HepG2 (cell line): Measurements from ENCODE around the gene TXNDC2. TPM values are rescaled to one million over a fixed set of nuclear protein-coding genes. Genes with fewer than 3 reads are reported as not detected.
A peak's percentile ranks its signal among the peaks of the same experiment; 100 is the strongest.

Source experiments
- CREM ChIP-seq, 2 experiments: sonication (generic) in 1 of 2; formaldehyde crosslinking in 1 of 2; IDR thresholded peaks; 2 replicates each; pipeline versions ENCODE4 v1.4.0 to v1.6.1; 2016 to 2020; ENCODE audit warnings: antibody characterized with exemption in 1 of 2, mild to moderate bottlenecking in 1 of 2, missing genetic modification reagents in 1 of 2
- ELF3 ChIP-seq: IDR thresholded peaks from 2 replicates; pipeline ENCODE4 v1.6.1; 2016; ENCODE audit warnings: missing genetic modification reagents, missing compliant biosample characterization
- ETV6 ChIP-seq: sonication (generic); formaldehyde crosslinking; conservative IDR thresholded peaks from 2 replicates; pipeline ENCODE4 v1.4.0; 2020; ENCODE audit warnings: missing genetic modification reagents
- FOSL2 ChIP-seq: sonication (generic); formaldehyde crosslinking; IDR thresholded peaks from 2 replicates; pipeline ENCODE4 v1.4.0; 2020; ENCODE audit warnings: missing genetic modification reagents
- FOXO1 ChIP-seq: sonication (generic); formaldehyde crosslinking; IDR thresholded peaks from 2 replicates; pipeline ENCODE4 v1.4.0; 2020; ENCODE audit warnings: missing genetic modification reagents
- GABPA ChIP-seq, 2 experiments: IDR thresholded peaks; 2 replicates each; pipeline ENCODE4 v1.6.1; 2011 to 2016; ENCODE audit warnings: low read depth in 2 of 2, low read length in 1 of 2, missing biosample characterization in 1 of 2, missing genetic modification characterization in 1 of 2
- HMG20B ChIP-seq: conservative IDR thresholded peaks from 2 replicates; pipeline ENCODE4 v1.6.1; 2016; ENCODE audit warnings: missing genetic modification reagents, missing compliant biosample characterization
- HNF4A ChIP-seq: sonication (generic); formaldehyde crosslinking; IDR thresholded peaks from 2 replicates; pipeline ENCODE4 v1.4.0; 2020; ENCODE audit warnings: missing genetic modification reagents
- KDM1A ChIP-seq: IDR thresholded peaks from 2 replicates; pipeline ENCODE4 v1.6.1; 2016; ENCODE audit warnings: missing compliant biosample characterization
- KDM3A ChIP-seq: IDR thresholded peaks from 2 replicates; pipeline ENCODE4 v1.6.1; 2018; ENCODE audit warnings: low read depth, missing compliant biosample characterization
- KLF16 ChIP-seq, 2 experiments: sonication (generic) in 1 of 2; formaldehyde crosslinking in 1 of 2; IDR thresholded peaks; 2 replicates each; pipeline versions ENCODE4 v1.6.1 to v1.8.0; 2016 to 2023; ENCODE audit warnings: missing genetic modification reagents in 2 of 2, missing compliant biosample characterization in 1 of 2
- MAFK ChIP-seq, 2 experiments: IDR thresholded peaks in 1 of 2; conservative IDR thresholded peaks in 1 of 2; 2 replicates each; pipeline ENCODE4 v1.6.1; 2011; ENCODE audit warnings: improper control_type of control experiment in 2 of 2, low read length in 2 of 2
- NFE2 ChIP-seq: sonication (generic); formaldehyde crosslinking; IDR thresholded peaks from 2 replicates; pipeline ENCODE4 v1.4.0; 2020; ENCODE audit warnings: missing genetic modification reagents
- NFE2L2 ChIP-seq: fragments of 150-350 bp; IDR thresholded peaks from 2 replicates; pipeline ENCODE4 v1.6.1; 2014; ENCODE audit warnings: low read length
- NR1H2 ChIP-seq: sonication (generic); formaldehyde crosslinking; IDR thresholded peaks from 2 replicates; pipeline ENCODE4 v1.8.1; 2022; ENCODE audit warnings: low read depth, missing genetic modification reagents, borderline replicate concordance
- NR2F1 ChIP-seq, 2 experiments: fragments of 450-650 bp in 1 of 2; formaldehyde crosslinking in 1 of 2; IDR thresholded peaks; 2 replicates each; pipeline versions ENCODE4 v1.5.0 to v1.6.1; 2016 to 2020; ENCODE audit warnings: mild to moderate bottlenecking in 1 of 2, missing compliant biosample characterization in 1 of 2, missing genetic modification reagents in 1 of 2, moderate library complexity in 1 of 2
- NR2F6 ChIP-seq, 2 experiments: IDR thresholded peaks; 2 replicates each; pipeline ENCODE4 v1.6.1; 2016; ENCODE audit warnings: antibody characterized with exemption in 1 of 2, mild to moderate bottlenecking in 1 of 2
- PITX1 ChIP-seq: sonication (generic); formaldehyde crosslinking; IDR thresholded peaks from 2 replicates; pipeline ENCODE4 v1.5.1; 2020; ENCODE audit warnings: mild to moderate bottlenecking, missing genetic modification reagents
- SALL1 ChIP-seq: sonication (generic); formaldehyde crosslinking; IDR thresholded peaks from 2 replicates; pipeline ENCODE4 v1.8.0; 2022; ENCODE audit warnings: mild to moderate bottlenecking, missing genetic modification reagents
- ZBTB8A ChIP-seq: sonication (generic); formaldehyde crosslinking; IDR thresholded peaks from 2 replicates; pipeline ENCODE4 v1.4.0; 2020; ENCODE audit warnings: mild to moderate bottlenecking, low read depth, missing genetic modification reagents, borderline replicate concordance
- ZNF263 ChIP-seq: sonication (generic); formaldehyde crosslinking; IDR thresholded peaks from 2 replicates; pipeline ENCODE4 v1.4.0; 2020; ENCODE audit warnings: missing genetic modification reagents
- ZNF331 ChIP-seq: sonication (generic); formaldehyde crosslinking; IDR thresholded peaks from 2 replicates; pipeline ENCODE4 v1.4.0; 2020; ENCODE audit warnings: missing genetic modification reagents
- ZNF350 ChIP-seq: sonication (generic); formaldehyde crosslinking; IDR thresholded peaks from 2 replicates; pipeline ENCODE4 v1.4.0; 2020; ENCODE audit warnings: mild to moderate bottlenecking, low read depth, missing genetic modification reagents, borderline replicate concordance
- ZNF773 ChIP-seq: sonication (generic); formaldehyde crosslinking; IDR thresholded peaks from 2 replicates; pipeline ENCODE4 v1.4.0; 2020; ENCODE audit warnings: missing genetic modification reagents, borderline replicate concordance
- ZNF850 ChIP-seq: sonication (generic); formaldehyde crosslinking; conservative IDR thresholded peaks from 2 replicates; pipeline ENCODE4 v1.9.0; 2021; ENCODE audit warnings: mild to moderate bottlenecking, missing genetic modification reagents
- polyA plus RNA-seq, 8 experiments: library from polyadenylated mRNA; depleted of rRNA in 3 of 8; stranded (reverse) in 7 of 8; unstranded in 1 of 8; fragments of >200 nt; fragmentation: Illumina TruSeq in 4 of 8; extraction: Trizol in 4 of 8; gene quantifications; 2 replicates each; pipeline versions ENCODE4 v1.2.1 to v1.2.3, GENCODE V29; 2011 to 2016; ENCODE audit warnings: low read depth in 4 of 8, missing spikeins in 1 of 8, mixed read lengths in 1 of 8; ENCODE audit not compliant: insufficient read depth in 1 of 8
- total RNA-seq, 5 experiments: library from RNA; depleted of rRNA; stranded (reverse); fragments of >200 nt; fragmentation: Illumina TruSeq; extraction: Trizol; gene quantifications; 2 replicates each; pipeline ENCODE4 v1.2.3, GENCODE V29; 2016; ENCODE audit warnings: low read depth in 1 of 5
- TF ChIP-seq, protein P1 (sequence below): sonication (generic); formaldehyde crosslinking; IDR thresholded peaks from 2 replicates; pipeline ENCODE4 v1.5.1; 2020; ENCODE audit warnings: mild to moderate bottlenecking, missing genetic modification reagents, borderline replicate concordance
- TF ChIP-seq, protein P2 (sequence below): sonication (generic); formaldehyde crosslinking; IDR thresholded peaks from 2 replicates; pipeline ENCODE4 v1.5.1; 2020; ENCODE audit warnings: mild to moderate bottlenecking, moderate library complexity, missing genetic modification reagents

Gene TXNDC2
- total and polyA plus RNA-seq, 2 of the 13 experiments (the other 11 are each of a cell fraction or from before 2014, with no cell fraction given) = not detected

DNA sequence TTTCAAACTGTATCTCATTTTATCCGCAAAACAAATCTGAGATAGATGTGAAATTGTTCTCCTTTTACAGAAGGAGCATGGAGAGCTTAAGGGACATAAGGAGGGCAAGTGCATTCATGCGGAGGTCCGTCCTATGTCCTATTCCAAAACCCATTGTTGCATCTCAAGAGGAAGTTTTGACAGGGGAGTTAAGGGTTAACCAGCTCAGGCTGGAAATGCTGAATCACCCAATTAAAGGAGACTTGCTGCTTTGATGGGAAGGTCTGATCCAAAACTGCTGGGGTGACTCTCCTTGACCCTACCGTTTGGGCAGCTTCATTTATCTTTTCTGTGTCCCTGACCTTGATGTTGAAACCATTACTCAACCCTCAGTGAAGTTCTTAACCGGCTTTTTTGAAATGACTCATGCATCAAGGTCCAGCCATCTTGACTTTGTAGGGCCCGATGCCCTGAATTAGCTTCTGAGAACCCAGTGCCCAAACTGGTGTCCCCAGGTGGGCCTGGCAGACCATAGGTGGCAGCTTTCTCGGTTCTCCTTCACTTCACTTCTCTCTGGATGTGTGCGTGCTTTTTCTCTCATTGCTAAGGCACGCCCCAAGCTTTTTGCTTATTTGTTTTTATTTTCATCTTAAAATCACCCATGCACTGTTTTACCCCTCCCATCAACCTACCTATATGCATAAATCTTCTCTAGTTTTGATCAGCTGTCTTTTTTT lies 15.9 kb upstream of the TXNDC2 start (continued):
- TF ChIP-seq GABPA (IDR thresholded peaks at IDR 0.05; ENCODE audit: low read depth, low read length) = no peak
- TF ChIP-seq GABPA (CRISPR knock-in tag; IDR thresholded peaks at IDR 0.05; ENCODE audit: low read depth) = peak; percentile 29; the same call in 1 of the 2 replicates
- peak; percentile 44; the same call in 1 of the 2 replicates for TF ChIP-seq PITX1 (CRISPR knock-in tag)
- TF ChIP-seq NFE2 (CRISPR knock-in tag) = peak; percentile 85
- TF ChIP-seq ZNF773 (CRISPR knock-in tag) = no peak
- TF ChIP-seq, protein P1, sequence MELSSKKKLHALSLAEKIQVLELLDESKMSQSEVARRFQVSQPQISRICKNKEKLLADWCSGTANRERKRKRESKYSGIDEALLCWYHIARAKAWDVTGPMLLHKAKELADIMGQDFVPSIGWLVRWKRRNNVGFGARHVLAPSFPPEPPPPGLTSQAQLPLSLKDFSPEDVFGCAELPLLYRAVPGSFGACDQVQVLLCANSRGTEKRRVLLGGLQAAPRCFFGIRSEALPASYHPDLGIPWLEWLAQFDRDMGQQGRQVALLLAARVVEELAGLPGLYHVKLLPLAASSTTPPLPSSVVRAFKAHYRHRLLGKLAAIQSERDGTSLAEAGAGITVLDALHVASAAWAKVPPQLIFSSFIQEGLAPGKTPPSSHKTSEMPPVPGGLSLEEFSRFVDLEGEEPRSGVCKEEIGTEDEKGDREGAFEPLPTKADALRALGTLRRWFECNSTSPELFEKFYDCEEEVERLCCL (CRISPR knock-in tag) = no peak
- TF ChIP-seq ELF3 (CRISPR knock-in tag) = peak; percentile 43
- TF ChIP-seq NFE2L2 = peak; percentile 99
- no peak for TF ChIP-seq ZNF850
- TF ChIP-seq, protein P2, sequence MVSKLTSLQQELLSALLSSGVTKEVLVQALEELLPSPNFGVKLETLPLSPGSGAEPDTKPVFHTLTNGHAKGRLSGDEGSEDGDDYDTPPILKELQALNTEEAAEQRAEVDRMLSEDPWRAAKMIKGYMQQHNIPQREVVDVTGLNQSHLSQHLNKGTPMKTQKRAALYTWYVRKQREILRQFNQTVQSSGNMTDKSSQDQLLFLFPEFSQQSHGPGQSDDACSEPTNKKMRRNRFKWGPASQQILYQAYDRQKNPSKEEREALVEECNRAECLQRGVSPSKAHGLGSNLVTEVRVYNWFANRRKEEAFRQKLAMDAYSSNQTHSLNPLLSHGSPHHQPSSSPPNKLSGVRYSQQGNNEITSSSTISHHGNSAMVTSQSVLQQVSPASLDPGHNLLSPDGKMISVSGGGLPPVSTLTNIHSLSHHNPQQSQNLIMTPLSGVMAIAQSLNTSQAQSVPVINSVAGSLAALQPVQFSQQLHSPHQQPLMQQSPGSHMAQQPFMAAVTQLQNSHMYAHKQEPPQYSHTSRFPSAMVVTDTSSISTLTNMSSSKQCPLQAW = 0 out of 2 replicates have a peak, but pooled peaks have one; percentile 15
- TF ChIP-seq ZNF263 (CRISPR knock-in tag) = no peak
- peak; percentile 67; the same call in 1 of the 2 replicates for TF ChIP-seq ETV6 (CRISPR knock-in tag)
- no peak for TF ChIP-seq NR1H2 (CRISPR knock-in tag)
- peak; percentile 88 for TF ChIP-seq HMG20B (CRISPR knock-in tag)
- peak; percentile 95 for TF ChIP-seq NR2F6 (IDR thresholded peaks at IDR 0.05)
- peak; percentile 98 for TF ChIP-seq NR2F6 (CRISPR knock-in tag; IDR thresholded peaks at IDR 0.05)
- TF ChIP-seq ZNF350 = 0 out of 2 replicates have a peak, but pooled peaks have one; percentile 26
- TF ChIP-seq SALL1 (CRISPR knock-in tag) = peak; percentile 81
- peak; percentile 68; the same call in 1 of the 2 replicates for TF ChIP-seq KDM1A (CRISPR knock-in tag)
- peak; percentile 99 for TF ChIP-seq FOSL2 (CRISPR knock-in tag)
- TF ChIP-seq ZBTB8A (CRISPR knock-in tag) = no peak
- peak; percentile 24; the same call in 1 of the 2 replicates for TF ChIP-seq KDM3A (CRISPR knock-in tag)
- peak; percentile 64; the same call in 1 of the 2 replicates for TF ChIP-seq ZNF331 (CRISPR knock-in tag)
- peak; percentile 78 for TF ChIP-seq HNF4A (CRISPR knock-in tag)
- TF ChIP-seq MAFK (conservative IDR thresholded peaks at IDR 0.05 in 1 of 2, IDR thresholded peaks at IDR 0.05 in 1 of 2; ENCODE audit: low read length in 2 of 2) = peak; percentile 88 to 97
- TF ChIP-seq KLF16 (CRISPR knock-in tag; IDR thresholded peaks at IDR 0.05) = peak in 1 of 2 experiments; percentile 68; a peak in 1 of 4 replicates
- peak; percentile 78 for TF ChIP-seq FOXO1 (CRISPR knock-in tag)
- TF ChIP-seq NR2F1 (CRISPR knock-in tag; IDR thresholded peaks at IDR 0.05) = peak; percentile 97
- peak; percentile 75 for TF ChIP-seq CREM (IDR thresholded peaks at IDR 0.05)
- TF ChIP-seq CREM (CRISPR knock-in tag; IDR thresholded peaks at IDR 0.05) = no peak
